Muscle layer of colon (tissue), 2 donors: ENCODE measurements around the gene CCR8.
"Not testable (repeated sequence)": the region's sequence is repeated elsewhere in the genome, so short reads cannot be mapped to it uniquely, and the experiment has no call there.

Source experiments
- H3K27ac ChIP-seq: one replicate; pipeline ENCODE4 v1.7.0; 2013; ENCODE audit warnings: low read depth, mild to moderate bottlenecking, low read length, moderate library complexity
- H3K27me3 ChIP-seq, 2 donors: one replicate each; pipeline ENCODE4 v1.7.0; 2013; ENCODE audit warnings: low read length in 2 of 2, mild to moderate bottlenecking in 2 of 2; ENCODE audit not compliant: insufficient read depth in 2 of 2, control insufficient read depth in 1 of 2
- H3K36me3 ChIP-seq: one replicate; pipeline ENCODE4 v1.7.0; 2013; ENCODE audit warnings: mild to moderate bottlenecking, low read length; ENCODE audit not compliant: insufficient read depth
- H3K4me1 ChIP-seq: one replicate; pipeline ENCODE4 v1.7.0; 2013; ENCODE audit warnings: mild to moderate bottlenecking, low read length; ENCODE audit not compliant: insufficient read depth
- H3K4me3 ChIP-seq, 2 donors: one replicate each; pipeline ENCODE4 v1.7.0; 2013; ENCODE audit warnings: low read length in 2 of 2, low read depth in 1 of 2, mild to moderate bottlenecking in 1 of 2, moderate library complexity in 1 of 2
- H3K9ac ChIP-seq: one replicate; pipeline ENCODE4 v1.7.0; 2013; ENCODE audit warnings: low read length
- H3K9me3 ChIP-seq: one replicate; pipeline ENCODE4 v1.7.0; 2013; ENCODE audit warnings: mild to moderate bottlenecking, low read length
- donor health status: abdominal sarcoma.
- donor health status: Adenocarcinoma of cecum.

CCR8 gene

DNA sequence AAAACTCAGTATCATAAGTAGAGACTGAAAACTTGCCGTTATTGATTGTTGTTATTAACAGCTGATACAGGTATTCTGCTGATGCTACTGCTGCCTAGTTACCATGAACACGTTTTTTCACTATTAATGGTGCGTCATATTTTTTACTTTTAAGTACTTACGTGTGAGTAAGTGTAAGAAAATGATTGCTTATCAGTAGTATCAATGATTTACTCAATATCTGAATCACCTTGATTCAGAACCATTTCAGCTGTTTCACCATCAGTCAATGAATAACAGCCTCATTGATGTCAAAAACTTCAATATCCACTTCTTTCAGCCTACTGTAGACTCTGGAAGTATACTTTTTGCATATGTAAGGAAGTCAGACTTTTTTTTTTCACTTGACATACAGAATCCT, 4.7 kb downstream of the CCR8 start:
- no peaks in the 10 kb centered on the region for H3K27me3 ChIP-seq
- H3K27ac ChIP-seq = no peak overlapping the region
- H3K9ac ChIP-seq = no peak overlapping the region
- no peak overlapping the region for H3K4me3 ChIP-seq
- no peaks in the 10 kb centered on the region for H3K4me1 ChIP-seq
- no peaks in the 10 kb centered on the region for H3K36me3 ChIP-seq
- no peaks in the 10 kb centered on the region for H3K9me3 ChIP-seq

DNA sequence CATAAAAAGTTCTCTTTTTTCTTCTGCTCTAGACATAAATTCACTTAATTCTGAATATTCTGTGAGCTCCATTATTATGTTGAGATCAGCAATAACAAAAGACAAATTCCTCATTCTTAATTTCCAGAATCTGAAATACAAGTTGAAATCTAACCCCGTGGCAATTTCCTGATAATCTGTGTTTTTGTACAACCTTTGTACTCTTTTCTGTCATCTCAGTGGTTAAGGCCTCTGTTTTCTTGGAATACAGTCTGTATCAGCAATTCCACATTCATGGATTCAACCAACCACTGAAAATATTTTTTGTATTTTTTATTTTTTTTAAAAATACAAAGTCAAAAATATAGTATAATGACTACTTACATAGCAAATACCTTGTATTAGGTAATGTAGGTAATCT, 8.7 kb downstream of the CCR8 start:
- H3K9ac ChIP-seq = no peak overlapping the region
- H3K27ac ChIP-seq = no peak overlapping the region
- H3K9me3 ChIP-seq = no peaks in the 10 kb centered on the region
- H3K4me1 ChIP-seq = no peaks in the 10 kb centered on the region
- no peak overlapping the region for H3K4me3 ChIP-seq
- no peaks in the 10 kb centered on the region for H3K27me3 ChIP-seq
- H3K36me3 ChIP-seq = no peaks in the 10 kb centered on the region

DNA sequence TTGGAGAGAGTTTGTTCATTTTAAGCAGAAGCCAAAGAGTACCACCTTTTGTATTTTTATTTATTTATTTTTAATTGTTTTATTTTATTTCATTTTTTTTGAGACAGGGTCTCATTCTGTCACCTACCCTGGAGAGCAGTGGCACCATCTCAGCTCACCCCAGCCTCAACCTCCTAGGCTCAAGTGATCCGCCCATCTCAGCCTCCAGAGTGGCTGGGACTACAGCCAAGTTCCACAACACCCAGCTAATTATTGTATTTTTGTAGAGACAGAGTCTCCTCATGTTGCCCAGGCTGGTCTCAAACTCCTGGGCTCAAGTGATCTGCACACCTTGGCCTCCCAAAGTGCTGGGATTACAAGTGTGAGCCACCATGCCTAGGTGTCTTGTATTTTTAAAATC, 9.6 kb downstream of the CCR8 start:
- Histone ChIP-seq H3K27me3 (no peaks in the 10 kb centered on the region), H3K27ac (no peak overlapping the region), H3K9me3 (no peaks in the 10 kb centered on the region), H3K4me3 (no peak overlapping the region), H3K9ac (no peak overlapping the region), H3K36me3 (no peaks in the 10 kb centered on the region), H3K4me1 (no peaks in the 10 kb centered on the region)

DNA sequence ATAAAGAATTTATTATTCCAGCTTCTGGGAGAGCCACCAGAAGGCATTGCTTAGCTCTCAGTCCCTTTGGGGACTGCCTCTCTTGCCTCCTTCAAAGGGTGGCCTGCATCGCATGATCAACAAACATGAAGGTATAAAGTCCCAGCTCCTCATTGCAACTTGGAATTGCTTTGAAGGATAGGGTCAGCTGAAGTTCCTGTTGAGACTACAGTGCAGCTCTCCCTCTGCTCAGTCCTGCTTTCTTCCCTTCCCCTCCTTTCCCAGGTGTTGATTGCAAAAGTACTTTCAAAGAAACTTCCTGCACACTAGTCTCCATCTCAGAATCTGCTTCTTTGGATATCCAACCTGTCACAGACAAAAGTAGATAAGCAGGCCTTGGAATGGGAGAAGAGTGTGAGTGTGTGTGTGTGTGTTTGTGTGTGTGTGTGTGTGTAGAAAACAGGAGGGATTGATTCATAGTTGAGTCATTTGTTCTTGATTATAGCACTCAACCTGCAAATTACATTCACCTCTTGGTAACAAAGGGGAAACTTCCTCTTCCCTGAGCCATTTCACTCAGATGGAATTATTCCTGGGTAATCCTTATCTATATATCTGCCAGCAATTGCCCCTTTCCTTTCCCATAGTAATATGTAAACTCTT, 13.7 kb downstream of the CCR8 start:
- Histone ChIP-seq H3K4me3 (no peak overlapping the region), H3K27ac (no peak overlapping the region)

DNA sequence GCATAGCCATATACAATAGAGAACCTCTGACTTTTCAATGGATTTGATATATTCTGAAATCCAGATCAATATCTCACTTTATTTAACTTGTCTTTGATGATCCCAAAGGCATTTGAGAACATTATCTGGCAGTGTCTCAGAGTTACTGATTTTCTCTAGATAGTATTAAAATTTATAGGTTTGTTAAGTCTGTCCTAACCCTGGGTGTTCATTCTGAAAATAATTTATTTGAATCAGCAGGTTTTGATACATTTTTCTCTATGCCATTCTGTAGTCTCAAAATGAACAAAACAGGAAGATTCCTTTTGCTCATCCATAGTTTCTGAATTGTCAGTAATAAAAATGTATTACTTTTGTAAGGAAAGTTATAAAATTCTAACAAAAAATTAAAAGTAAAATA, 14.3 kb downstream of the CCR8 start:
- H3K4me3 ChIP-seq = no peak overlapping the region
- no peak overlapping the region for H3K9ac ChIP-seq
- H3K27me3 ChIP-seq = no peaks in the 10 kb centered on the region
- H3K27ac ChIP-seq = no peak overlapping the region
- H3K9me3 ChIP-seq = no peaks in the 10 kb centered on the region
- no peaks in the 10 kb centered on the region for H3K36me3 ChIP-seq
- no peaks in the 10 kb centered on the region for H3K4me1 ChIP-seq

More for the DNA sequence above, 13.7 kb downstream of the CCR8 start:
- Histone ChIP-seq H3K27me3 (no peaks in the 10 kb centered on the region), H3K9me3 (no peaks in the 10 kb centered on the region), H3K36me3 (no peaks in the 10 kb centered on the region), H3K4me1 (no peaks in the 10 kb centered on the region), H3K9ac (no peak overlapping the region)

DNA sequence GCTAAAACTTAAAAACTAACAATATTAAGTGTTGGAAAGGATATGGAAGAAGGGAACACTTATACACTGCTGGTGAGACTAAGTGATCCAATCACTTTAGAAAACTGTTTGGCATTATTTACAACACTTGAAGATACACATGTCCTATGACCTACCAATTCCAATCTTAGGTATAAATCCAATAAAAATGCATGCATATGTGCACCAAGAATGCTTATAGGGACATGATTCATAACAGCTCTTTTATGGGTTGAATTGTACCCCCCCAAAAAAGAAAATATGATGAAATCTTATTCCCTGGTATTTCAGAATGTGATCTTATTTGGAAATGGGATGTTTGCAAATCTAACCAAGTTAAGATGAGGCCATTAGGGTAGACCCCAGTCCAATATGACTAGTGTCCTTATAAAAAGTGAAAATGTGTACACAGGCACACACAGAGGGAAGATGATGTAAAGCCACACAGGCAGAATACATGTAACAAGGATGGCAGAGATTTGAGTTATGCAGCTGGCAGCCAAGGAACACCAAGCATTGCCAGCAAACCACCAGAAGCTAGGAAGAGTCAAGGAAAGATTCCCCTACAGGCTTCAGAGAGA, 15.3 kb downstream of the CCR8 start:
- Histone ChIP-seq H3K9ac (no peak overlapping the region), H3K4me3 (no peak overlapping the region), H3K27ac (no peak overlapping the region), H3K4me1 (no peaks in the 10 kb centered on the region), H3K27me3 (no peaks in the 10 kb centered on the region), H3K36me3 (no peaks in the 10 kb centered on the region), H3K9me3 (no peaks in the 10 kb centered on the region)

DNA sequence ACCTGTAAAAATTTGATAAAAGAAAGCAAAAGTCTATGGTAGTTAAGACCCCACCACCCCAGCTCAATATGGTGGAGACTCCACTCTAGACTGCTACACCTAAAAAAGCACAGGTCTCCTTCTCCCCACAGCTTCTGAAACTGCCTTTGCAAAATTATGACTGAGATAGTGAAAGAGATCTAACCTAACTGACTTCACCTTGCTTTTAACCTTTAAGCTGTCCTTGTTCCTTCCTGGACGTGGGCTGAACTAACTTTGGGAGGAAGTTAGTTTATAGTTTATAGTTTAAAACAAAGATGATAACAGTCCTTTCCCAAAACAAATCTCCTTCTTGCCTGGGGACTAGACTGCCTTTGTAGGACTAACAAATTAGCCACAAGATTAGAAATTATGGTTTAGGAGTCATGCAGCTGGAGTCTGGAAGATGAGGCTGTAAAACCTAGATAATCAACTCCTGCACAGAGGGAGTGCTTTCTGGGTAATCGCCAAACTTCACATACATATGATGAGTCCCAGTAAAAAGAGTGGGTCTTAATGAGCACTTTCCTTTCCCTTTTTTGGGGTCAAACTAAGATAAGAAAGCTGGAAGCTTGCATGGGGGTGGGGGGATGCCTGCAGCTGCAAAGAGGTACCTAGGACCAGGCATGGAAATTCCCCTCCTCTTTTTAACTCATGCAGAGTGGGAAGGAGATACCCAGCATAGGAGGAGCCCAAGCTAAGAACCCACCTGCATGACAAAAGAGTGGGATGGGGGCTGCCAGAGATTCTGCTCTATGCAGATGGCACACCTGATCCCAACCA, 17.5 kb downstream of the CCR8 start:
- no peaks in the 10 kb centered on the region for H3K27me3 ChIP-seq
- H3K9ac ChIP-seq = no peak overlapping the region
- no peak overlapping the region for H3K4me3 ChIP-seq
- no peaks in the 10 kb centered on the region for H3K9me3 ChIP-seq
- no peaks in the 10 kb centered on the region for H3K4me1 ChIP-seq
- H3K27ac ChIP-seq = no peak overlapping the region
- no peaks in the 10 kb centered on the region for H3K36me3 ChIP-seq

DNA sequence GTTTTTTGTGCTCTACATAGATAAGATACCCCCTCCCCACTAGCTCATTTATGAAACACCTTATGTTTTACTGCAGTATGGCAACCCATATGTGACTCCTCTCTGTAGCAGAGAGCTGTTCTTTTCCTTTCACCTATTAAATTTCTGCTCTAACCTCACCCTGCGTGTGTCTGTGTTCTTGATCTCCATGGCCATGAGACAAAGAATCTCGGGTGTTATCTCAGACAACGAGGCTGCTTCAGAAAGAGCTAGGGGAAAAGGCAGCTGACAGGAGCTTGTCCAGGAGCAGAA, 18.0 kb downstream of the CCR8 start:
- Histone ChIP-seq H3K36me3 (no peaks in the 10 kb centered on the region), H3K4me1 (no peaks in the 10 kb centered on the region), H3K4me3 (no peak overlapping the region), H3K27me3 (no peaks in the 10 kb centered on the region), H3K27ac (no peak overlapping the region), H3K9me3 (no peaks in the 10 kb centered on the region), H3K9ac (no peak overlapping the region)

DNA sequence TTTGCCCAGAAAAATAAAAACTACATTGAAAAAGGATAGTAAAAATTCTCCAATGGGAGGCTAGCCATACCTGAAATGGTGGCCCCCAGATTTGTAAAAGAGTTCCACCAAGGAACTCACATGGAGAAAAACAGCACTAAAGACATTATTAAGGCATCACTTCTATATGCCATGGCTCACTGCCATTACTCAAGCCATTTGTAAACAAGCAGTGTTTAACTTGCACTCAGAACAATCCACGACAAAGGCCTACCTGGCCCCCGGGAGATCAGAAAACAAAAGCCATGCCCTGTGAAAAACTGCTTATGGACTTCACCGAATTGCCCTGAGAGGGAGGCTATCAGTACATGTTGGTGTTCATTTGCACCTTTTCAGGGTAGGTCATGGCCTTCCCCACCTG, 19.6 kb downstream of the CCR8 start:
- H3K4me3 ChIP-seq = no peak overlapping the region
- H3K27ac ChIP-seq = no peak overlapping the region
- H3K4me1 ChIP-seq = no peaks in the 10 kb centered on the region
- no peaks in the 10 kb centered on the region for H3K36me3 ChIP-seq
- H3K27me3 ChIP-seq = no peaks in the 10 kb centered on the region
- H3K9ac ChIP-seq = no peak overlapping the region
- H3K9me3 ChIP-seq = no peaks in the 10 kb centered on the region

DNA sequence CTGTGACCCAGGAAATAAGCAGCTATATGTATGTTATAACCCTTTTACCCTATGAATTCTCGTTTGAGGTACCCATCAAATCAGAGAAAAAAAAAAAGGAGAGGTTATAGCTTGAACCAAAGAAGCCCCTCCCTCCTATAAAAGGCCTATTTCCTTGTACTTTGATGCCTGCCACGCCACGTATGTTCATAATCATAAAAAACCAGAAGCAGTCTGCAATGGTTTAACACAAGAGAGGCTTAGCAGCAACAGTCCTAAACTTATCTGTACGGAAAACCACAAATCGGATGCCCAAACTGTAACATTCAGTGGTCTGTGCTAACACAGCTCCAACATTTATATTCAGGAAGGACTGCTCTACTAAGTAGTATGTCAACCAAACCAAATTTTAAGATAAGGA, 21.2 kb downstream of the CCR8 start:
- no peaks in the 10 kb centered on the region for H3K27me3 ChIP-seq
- H3K9me3 ChIP-seq = no peaks in the 10 kb centered on the region
- H3K36me3 ChIP-seq = no peaks in the 10 kb centered on the region
- no peak overlapping the region for H3K4me3 ChIP-seq
- H3K4me1 ChIP-seq = no peaks in the 10 kb centered on the region
- H3K27ac ChIP-seq = no peak overlapping the region
- no peak overlapping the region for H3K9ac ChIP-seq

DNA sequence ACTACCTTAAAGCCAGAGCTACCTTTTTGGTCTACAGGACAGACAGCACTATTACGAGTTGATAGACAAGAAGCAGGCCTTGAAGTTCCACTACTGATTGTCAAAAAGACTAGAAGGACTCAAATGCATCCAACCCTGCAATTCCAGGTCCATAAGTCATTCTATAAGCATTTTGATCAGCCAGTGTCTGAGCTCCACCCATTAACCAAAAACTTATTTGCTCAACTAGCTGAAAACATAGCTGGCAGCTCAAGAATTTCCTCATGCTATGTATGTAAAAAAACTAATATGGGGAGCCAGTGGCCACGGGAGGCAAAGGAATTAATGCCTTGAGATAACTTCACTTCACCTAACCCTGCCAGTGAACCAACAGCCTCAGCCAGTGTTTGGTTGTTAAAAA, 21.6 kb downstream of the CCR8 start:
- H3K9ac ChIP-seq, H3K36me3 ChIP-seq, H3K27me3 ChIP-seq, H3K27ac ChIP-seq, H3K9me3 ChIP-seq, H3K4me1 ChIP-seq, H3K4me3 ChIP-seq: not testable (repeated sequence)
